ENCODE results near the gene MARCHF2. TPM values are rescaled to one million over a fixed set of nuclear protein-coding genes. Genes with fewer than 3 reads are reported as not detected.
"Not testable (repeated sequence)": the region's sequence is repeated elsewhere in the genome, so short reads cannot be mapped to it uniquely, and the experiment has no call there.

MARCHF2 gene
- polyA plus RNA-seq, 3 donors = 47.8 to 117 (median 90.8) TPM

DNA sequence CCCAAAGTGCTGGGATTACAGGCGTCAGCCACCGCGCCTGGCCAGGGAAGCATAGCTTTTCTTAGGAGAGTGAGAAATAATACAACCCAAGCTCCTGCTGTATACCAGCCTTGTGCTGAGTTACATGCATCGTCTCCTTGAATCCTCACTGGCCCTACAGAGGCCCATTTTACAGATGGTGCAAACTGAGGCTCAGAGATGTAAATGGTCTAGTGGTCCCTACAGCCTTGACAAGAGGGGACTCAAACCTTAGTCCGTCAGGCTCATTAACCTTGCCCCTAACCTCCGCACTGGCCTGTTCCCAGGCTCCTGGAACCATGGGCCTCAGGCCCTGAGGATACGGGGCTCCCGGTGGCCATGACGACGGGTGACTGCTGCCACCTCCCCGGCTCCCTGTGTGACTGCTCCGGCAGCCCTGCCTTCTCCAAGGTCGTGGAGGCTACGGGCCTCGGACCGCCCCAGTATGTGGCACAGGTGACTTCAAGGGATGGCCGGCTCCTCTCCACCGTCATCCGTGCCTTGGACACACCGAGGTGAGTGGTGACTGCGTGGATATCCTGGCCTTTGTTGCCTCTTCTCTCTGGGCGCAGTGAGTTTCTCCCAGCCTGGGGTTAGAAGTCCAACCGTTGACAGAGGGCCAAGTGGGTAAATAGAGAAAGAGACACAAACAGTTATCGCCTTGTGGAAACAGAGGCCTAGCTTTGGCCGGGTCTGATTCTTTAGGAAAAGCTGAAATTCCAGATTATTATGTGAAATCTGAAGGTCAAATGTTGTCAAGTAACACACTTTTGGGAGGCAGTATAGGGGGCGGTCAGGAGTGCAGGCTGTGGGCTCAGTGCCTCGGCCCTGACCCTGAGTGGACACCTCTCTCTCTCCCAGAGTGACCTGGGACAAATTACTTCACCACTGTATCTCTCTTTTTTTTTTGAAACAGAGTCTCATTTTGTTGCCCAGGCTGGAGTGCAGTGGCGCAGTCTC, 8.7 kb downstream of the MARCHF2 start:
- H3K9ac ChIP-seq (ENCODE audit: insufficient read depth, low read length, poor library complexity, severe bottlenecking) = no peak overlapping the region
- H4K20me1 ChIP-seq (ENCODE audit: insufficient read depth, low read length) = no peaks in the 10 kb centered on the region
- DNase-seq = no peak
- H3K79me2 ChIP-seq (ENCODE audit: insufficient read depth, low read length) = no peaks in the 10 kb centered on the region
- H3K27me3 Mint-ChIP-seq (ENCODE audit: low read depth in 3 of 3) = peaks cover 0 to 6% (median 0%) of the 10 kb centered on the region in 3 donors
- H3K27ac Mint-ChIP-seq = peak overlapping the region in 2 of 7 donors; percentile 62 to 77
- no peaks in the 10 kb centered on the region for H3K9me3 ChIP-seq (replicated peaks in 1 of 2; ENCODE audit: control insufficient read depth in 1 of 2, insufficient read depth in 1 of 2, low read length in 2 of 2)
- peaks cover 27% of the 10 kb centered on the region for H3K4me1 Mint-ChIP-seq
- peaks cover 24 to 37% of the 10 kb centered on the region in 2 donors for H3K4me1 ChIP-seq (ENCODE audit: control insufficient read depth in 1 of 2, insufficient read depth in 2 of 2, low read length in 2 of 2)
- H3K4me3 ChIP-seq (replicated peaks in 1 of 3; ENCODE audit: low read depth in 2 of 3, low read length in 3 of 3) = no peak overlapping the region
- no peak overlapping the region for H2AFZ ChIP-seq (ENCODE audit: insufficient read depth, low read depth, low read length, poor library complexity, severe bottlenecking)
- H3K27me3 ChIP-seq (ENCODE audit: control insufficient read depth in 2 of 2, insufficient read depth in 2 of 2, low read length in 2 of 2) = no peaks in the 10 kb centered on the region
- intact Hi-C loops (cut with micrococcal nuclease) = no loop called here
- over 99% methylated on average over 25 of the region's 28 CpGs for WGBS (ENCODE audit: insufficient coverage)
- TF ChIP-seq, protein P1, sequence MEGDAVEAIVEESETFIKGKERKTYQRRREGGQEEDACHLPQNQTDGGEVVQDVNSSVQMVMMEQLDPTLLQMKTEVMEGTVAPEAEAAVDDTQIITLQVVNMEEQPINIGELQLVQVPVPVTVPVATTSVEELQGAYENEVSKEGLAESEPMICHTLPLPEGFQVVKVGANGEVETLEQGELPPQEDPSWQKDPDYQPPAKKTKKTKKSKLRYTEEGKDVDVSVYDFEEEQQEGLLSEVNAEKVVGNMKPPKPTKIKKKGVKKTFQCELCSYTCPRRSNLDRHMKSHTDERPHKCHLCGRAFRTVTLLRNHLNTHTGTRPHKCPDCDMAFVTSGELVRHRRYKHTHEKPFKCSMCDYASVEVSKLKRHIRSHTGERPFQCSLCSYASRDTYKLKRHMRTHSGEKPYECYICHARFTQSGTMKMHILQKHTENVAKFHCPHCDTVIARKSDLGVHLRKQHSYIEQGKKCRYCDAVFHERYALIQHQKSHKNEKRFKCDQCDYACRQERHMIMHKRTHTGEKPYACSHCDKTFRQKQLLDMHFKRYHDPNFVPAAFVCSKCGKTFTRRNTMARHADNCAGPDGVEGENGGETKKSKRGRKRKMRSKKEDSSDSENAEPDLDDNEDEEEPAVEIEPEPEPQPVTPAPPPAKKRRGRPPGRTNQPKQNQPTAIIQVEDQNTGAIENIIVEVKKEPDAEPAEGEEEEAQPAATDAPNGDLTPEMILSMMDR (IDR thresholded peaks at IDR 0.05) = no peak
- peaks cover 0 to 4% (median 0%) of the 10 kb centered on the region in 7 donors for H3K9me3 Mint-ChIP-seq
- no peak overlapping the region for H3K27ac ChIP-seq (ENCODE audit: low read depth in 1 of 2, low read length in 2 of 2)
- peaks cover 17 to 22% of the 10 kb centered on the region in 2 donors for H3K36me3 ChIP-seq (replicated peaks in 1 of 2; ENCODE audit: control insufficient read depth in 1 of 2, insufficient read depth in 2 of 2, low read length in 2 of 2)
- no peak overlapping the region for H3K4me2 ChIP-seq (replicated peaks; ENCODE audit: extremely low read depth, low read length, poor library complexity, severe bottlenecking)
- H3K36me3 Mint-ChIP-seq = peaks cover 20 to 42% of the 10 kb centered on the region in 2 donors
- no peak overlapping the region for H3K4me3 Mint-ChIP-seq

DNA sequence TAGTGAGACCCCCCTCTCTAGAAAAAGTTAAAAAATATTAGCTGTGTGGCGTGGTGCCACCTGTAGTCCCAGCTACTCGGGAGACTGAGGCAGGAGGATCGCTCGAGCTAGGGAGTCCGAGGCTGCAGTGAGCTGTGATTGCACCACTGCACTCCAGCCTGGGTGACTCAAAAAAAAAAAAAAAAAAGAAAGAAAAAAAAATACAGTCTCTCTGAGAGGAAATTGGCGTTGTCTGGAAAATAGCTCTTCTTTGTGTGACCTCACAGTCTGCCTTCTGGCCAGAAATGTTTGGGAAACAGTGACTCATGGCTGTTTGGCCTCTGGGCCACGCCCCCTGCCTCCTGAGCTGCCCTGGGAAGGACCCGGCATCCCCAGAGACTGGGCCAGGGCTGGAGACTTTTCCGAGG, 10.7 kb downstream of the MARCHF2 start:
- peaks cover 24 to 54% of the 10 kb centered on the region in 2 donors for H3K36me3 Mint-ChIP-seq
- peak overlapping the region; percentile 87 to 93 for H3K27ac ChIP-seq (ENCODE audit: low read depth in 1 of 2, low read length in 2 of 2)

DNA sequence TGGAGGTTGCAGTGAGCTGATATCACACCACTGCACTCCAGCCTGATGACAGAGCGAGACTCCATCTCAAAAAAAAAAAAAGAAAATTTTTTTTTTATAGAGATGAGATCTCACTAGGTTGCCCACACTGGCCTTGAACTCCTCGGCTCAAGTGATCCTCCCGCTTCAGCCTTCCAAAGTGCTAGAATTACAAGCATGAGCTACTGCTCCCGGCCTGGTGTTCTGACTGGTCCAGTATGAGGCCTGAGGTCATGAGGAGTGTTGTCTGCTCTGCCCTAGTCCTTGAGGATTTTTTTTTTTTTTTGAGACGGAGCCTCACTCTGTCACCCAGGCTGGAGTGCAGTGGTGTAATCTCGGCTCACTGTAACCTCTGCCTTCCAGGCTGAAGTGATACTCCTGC, 12.2 kb downstream of the MARCHF2 start:
- H3K9ac ChIP-seq (ENCODE audit: insufficient read depth, low read length, poor library complexity, severe bottlenecking); H2AFZ ChIP-seq (ENCODE audit: insufficient read depth, low read depth, low read length, poor library complexity, severe bottlenecking); DNase-seq; H3K27ac ChIP-seq (ENCODE audit: low read depth in 1 of 2, low read length in 2 of 2); intact Hi-C loops (cut with micrococcal nuclease); H3K9me3 Mint-ChIP-seq; H3K27me3 ChIP-seq (ENCODE audit: control insufficient read depth in 2 of 2, insufficient read depth in 2 of 2, low read length in 2 of 2); H3K79me2 ChIP-seq (ENCODE audit: insufficient read depth, low read length); H3K4me2 ChIP-seq (replicated peaks; ENCODE audit: extremely low read depth, low read length, poor library complexity, severe bottlenecking); H3K4me3 ChIP-seq (replicated peaks in 1 of 3; ENCODE audit: low read depth in 2 of 3, low read length in 3 of 3); H4K20me1 ChIP-seq (ENCODE audit: insufficient read depth, low read length); H3K4me3 Mint-ChIP-seq; H3K27me3 Mint-ChIP-seq (ENCODE audit: low read depth in 3 of 3); H3K9me3 ChIP-seq (replicated peaks in 1 of 2; ENCODE audit: control insufficient read depth in 1 of 2, insufficient read depth in 1 of 2, low read length in 2 of 2): not testable (repeated sequence)
- WGBS (ENCODE audit: insufficient coverage) = 100% methylated on average over 1 of the region's 6 CpGs
- Mint-ChIP-seq H3K36me3 (peaks cover 27 to 61% of the 10 kb centered on the region in 2 donors), H3K4me1 (peaks cover 19% of the 10 kb centered on the region), H3K27ac (peak overlapping the region in 4 of 7 donors; percentile 32 to 84 (median 52))
- H3K4me1 ChIP-seq (ENCODE audit: control insufficient read depth in 1 of 2, insufficient read depth in 2 of 2, low read length in 2 of 2) = peaks cover 17 to 21% of the 10 kb centered on the region in 2 donors
- peaks cover 25 to 37% of the 10 kb centered on the region in 2 donors for H3K36me3 ChIP-seq (replicated peaks in 1 of 2; ENCODE audit: control insufficient read depth in 1 of 2, insufficient read depth in 2 of 2, low read length in 2 of 2)

More for the DNA sequence above, 10.7 kb downstream of the MARCHF2 start:
- Histone ChIP-seq H3K79me2 (ENCODE audit: insufficient read depth, low read length) (no peaks in the 10 kb centered on the region), H4K20me1 (ENCODE audit: insufficient read depth, low read length) (no peaks in the 10 kb centered on the region), H3K9ac (ENCODE audit: insufficient read depth, low read length, poor library complexity, severe bottlenecking) (peak overlapping the region; percentile 67), H2AFZ (ENCODE audit: insufficient read depth, low read depth, low read length, poor library complexity, severe bottlenecking) (no peak overlapping the region), H3K27me3 (ENCODE audit: control insufficient read depth in 2 of 2, insufficient read depth in 2 of 2, low read length in 2 of 2) (no peaks in the 10 kb centered on the region), H3K4me3 (replicated peaks in 1 of 3; ENCODE audit: low read depth in 2 of 3, low read length in 3 of 3) (peak overlapping the region in 2 of 3 experiments; percentile 3 to 58), H3K4me2 (replicated peaks; ENCODE audit: extremely low read depth, low read length, poor library complexity, severe bottlenecking) (peak overlapping the region; percentile 76), H3K9me3 (replicated peaks in 1 of 2; ENCODE audit: control insufficient read depth in 1 of 2, insufficient read depth in 1 of 2, low read length in 2 of 2) (no peaks in the 10 kb centered on the region), H3K4me1 (ENCODE audit: control insufficient read depth in 1 of 2, insufficient read depth in 2 of 2, low read length in 2 of 2) (peaks cover 17 to 21% of the 10 kb centered on the region in 2 donors), H3K36me3 (replicated peaks in 1 of 2; ENCODE audit: control insufficient read depth in 1 of 2, insufficient read depth in 2 of 2, low read length in 2 of 2) (peaks cover 25 to 26% of the 10 kb centered on the region in 2 donors)
- TF ChIP-seq, protein P1 (IDR thresholded peaks at IDR 0.05) = no peak
- peaks cover 19% of the 10 kb centered on the region for H3K4me1 Mint-ChIP-seq
- peak; percentile 90 to 97 (median 96) for DNase-seq
- peak overlapping the region; percentile 97 to 98 (median 97) for H3K27ac Mint-ChIP-seq
- peaks cover 0 to 5% (median 0%) of the 10 kb centered on the region in 7 donors for H3K9me3 Mint-ChIP-seq
- peak overlapping the region; percentile 69 to 78 for H3K4me3 Mint-ChIP-seq
- intact Hi-C loops (cut with micrococcal nuclease) = no loop called here
- H3K27me3 Mint-ChIP-seq (ENCODE audit: low read depth in 3 of 3) = peaks cover 0 to 6% (median 0%) of the 10 kb centered on the region in 3 donors
- WGBS (ENCODE audit: insufficient coverage) = 24% methylated on average over 6 of the region's 9 CpGs

Measured in CD14-positive monocyte (primary cell).